HG02870 (cell line): ENCODE data around the gene SOWAHC.
A peak's percentile ranks its signal among the peaks of the same experiment; 100 is the strongest.
"Not testable (repeated sequence)": the region's sequence is repeated elsewhere in the genome, so short reads cannot be mapped to it uniquely, and the experiment has no call there.

ENCODE experiments used
- ATAC-seq: cut with Tn5 transposase; IDR thresholded peaks from one replicate; pipeline ENCODE4 v1.9.1; 2021; ENCODE audit warnings: mild to moderate bottlenecking, moderate library complexity; ENCODE audit not compliant: unreplicated experiment

The SOWAHC gene

DNA sequence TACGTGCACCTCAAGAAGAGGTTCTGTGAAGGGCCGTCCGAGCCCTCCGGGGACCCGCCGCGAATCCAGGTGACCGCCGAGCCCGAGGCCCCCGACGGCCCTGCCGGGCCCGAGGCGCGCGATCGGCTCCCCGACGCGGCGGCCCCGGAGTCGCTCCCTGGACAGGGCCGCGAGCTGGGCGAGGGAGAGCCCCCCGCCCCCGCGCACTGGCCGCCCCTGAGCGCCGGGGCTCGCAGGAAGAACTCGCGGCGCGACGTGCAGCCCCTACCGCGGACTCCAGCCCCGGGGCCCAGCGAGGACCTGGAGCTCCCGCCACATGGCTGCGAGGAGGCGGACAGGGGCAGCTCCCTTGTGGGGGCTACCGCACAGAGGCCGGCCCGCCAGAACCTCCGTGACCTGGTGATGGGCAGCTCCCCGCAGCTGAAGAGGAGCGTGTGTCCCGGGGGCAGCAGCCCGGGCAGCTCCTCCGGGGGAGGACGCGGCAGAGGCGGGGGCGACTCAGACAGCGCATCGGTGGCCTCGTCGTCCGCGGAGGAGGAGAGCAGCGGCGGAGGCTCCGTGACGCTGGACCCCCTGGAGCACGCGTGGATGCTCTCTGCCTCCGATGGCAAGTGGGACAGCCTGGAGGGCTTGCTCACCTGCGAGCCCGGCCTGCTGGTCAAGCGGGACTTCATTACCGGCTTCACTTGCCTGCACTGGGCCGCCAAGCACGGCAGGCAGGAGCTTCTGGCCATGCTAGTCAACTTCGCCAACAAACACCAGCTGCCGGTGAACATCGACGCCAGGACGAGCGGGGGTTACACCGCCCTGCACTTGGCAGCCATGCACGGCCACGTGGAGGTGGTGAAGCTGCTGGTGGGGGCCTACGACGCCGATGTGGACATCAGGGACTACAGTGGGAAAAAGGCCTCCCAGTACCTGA, 812 bp downstream of the SOWAHC start:
- ATAC-seq = no peak

DNA sequence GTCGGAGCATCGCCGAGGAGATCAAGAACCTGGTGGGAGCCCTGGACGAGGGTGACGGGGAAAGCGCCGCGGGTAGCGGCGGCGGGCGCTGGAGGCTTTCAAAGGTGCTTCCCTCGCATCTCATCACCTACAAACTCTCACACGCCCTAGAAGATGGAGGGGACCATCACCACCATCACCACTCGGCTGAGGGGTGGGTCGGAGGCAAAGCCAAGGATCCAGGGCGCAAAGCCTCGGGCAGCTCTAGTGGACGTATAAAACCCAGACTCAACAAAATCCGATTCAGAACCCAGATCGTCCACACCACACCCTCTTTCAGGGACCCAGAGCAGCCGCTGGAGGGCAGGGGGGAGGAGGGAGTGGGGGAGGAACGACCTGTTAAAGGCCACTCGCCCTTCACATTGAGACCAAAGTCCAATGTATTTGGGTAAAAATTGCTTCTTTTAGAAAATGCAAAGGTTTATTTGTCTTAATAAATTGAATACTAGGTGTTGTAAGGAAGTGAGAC, 1.5 kb downstream of the SOWAHC start:
- ATAC-seq = no peak

DNA sequence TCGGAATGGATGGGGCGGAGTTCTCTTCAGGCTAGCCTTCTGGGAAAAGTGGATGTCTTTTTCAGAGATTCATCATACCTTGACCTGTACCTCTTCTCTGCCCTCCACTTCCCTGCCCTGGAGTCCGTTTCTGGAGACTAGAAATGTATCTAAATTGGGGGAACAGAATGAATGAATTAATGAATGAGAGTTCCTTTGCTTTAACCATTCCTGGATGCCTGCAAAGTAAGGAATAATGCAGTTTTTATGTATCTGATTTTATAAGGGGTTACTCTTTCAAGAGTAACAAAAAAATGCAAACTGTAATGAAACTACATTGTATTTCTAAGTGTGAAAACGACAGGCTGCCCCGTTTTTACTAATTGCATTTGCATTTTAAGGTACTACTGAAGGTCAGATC, 2.0 kb downstream of the SOWAHC start:
- no peak for ATAC-seq

DNA sequence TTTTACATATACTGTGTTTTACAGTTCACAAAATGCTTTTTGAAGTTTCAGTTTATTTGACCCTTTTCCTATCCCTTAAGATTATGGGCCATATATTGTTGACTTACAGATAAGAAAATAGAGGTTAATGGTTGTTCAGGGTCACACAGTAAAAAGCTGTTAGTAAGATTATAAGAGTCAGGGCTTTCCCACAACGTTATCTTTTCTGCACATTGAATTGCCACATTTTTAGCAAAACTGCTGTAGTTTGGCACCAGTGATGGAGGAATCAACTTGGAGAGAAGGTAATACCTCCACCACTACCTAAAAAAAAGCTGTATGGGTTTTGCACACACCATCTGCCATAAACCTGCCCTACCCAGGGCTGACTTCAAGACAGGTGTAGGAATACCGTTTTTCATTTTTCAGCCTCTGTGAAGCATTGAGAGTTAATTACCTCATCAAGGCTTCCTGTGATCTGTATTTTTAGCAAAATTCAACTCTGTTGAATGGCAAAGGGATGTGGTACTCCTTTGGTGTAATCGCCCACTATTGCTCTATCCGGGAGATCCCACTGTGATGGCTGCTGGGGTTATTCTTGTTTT, 5.0 kb downstream of the SOWAHC start:
- ATAC-seq = no peak

DNA sequence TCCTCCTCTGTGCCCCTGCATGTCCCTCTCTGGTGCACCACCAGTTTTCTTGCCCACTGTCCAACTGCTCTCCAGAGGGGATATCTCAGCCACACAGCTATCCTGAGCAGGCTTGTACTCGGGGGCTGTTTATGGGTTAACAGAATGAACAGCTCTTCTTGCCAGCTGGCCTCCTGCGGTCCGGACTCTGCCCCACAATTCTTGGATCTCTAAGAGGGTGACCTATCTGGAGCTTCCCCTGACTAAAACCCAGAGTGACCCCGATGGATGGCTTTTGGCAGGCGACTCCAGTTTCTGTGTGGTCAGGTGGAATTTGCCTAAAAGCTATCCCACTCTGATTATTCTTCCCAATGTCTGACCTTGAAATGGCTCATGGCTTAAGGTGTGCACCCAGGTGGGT, 9.1 kb downstream of the SOWAHC start:
- no peak for ATAC-seq

DNA sequence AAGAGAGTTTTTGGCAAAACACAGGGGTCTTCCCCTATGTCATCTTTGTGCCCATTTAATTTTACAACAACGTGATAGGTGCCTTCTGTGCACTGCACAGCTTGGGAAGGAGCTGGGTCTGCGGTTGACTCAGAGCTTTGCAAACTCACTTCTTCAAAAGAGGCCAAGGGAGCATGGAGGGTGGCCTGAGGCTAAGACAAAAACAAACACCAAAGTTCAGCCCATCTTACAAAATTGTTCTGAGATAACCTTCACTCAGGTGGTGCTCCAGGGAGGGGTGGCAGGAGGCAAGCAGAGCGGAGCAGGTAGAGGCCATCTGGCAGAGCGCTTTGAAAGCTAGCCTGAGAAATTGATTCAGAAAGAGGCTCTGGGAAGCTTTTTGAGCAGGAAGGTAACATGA, 9.8 kb downstream of the SOWAHC start:
- ATAC-seq = no peak

DNA sequence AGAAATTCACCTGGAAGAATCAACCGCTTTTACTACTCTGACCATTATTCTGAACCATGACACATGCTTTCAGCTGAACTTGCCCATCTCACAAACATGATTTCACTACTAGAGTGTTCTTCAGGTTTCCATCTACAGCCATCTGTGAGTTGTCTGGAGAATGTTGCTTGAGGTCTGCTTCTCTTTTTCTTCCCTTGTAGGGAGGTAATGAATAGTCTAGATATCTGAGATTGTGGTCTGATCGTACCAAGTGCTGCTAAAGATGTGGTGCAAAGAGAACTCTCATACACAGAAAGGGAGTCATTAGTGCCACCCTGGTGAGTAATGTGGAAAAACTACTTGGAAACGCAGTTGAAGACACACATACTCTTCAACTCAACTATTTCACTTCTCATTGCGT, 10.2 kb downstream of the SOWAHC start:
- peak; percentile 44 for ATAC-seq

DNA sequence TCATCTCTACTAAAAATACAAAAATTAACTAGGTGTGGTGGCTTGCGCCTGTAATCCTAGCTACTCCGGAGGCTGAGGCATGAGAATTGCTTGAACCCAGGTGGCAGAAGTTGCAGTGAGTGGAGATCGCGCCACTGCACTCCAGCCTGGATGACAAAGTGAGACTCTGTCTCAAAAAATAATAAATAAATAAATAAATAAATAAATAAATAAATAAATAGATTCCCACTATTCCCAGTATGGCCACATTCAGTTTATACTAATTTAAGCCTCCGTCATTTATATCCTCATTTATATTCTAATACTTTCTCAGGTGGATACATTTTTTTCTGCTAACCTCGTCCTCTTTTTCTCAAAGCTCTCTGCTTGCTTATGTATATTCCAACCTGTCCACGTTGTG, 14.2 kb downstream of the SOWAHC start:
- ATAC-seq = not testable (repeated sequence)

DNA sequence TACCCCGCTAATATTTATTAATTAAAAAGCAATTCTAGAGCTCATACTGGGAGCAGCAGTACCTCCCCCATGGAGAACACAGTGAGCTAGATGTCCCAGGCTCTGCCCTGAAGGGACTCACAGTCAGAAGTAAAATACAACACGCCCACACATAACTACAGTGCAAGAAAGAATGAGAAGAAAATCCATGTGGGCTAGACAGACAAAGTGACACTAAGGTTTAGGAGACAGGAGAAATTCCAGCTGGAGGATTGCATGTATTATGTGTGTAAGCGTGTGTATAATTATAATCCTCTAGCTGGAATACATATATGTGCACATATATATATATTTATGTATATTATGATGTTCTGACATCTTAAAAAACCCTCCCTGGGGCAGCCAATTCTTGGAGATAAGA, 15.7 kb downstream of the SOWAHC start:
- no peak for ATAC-seq

DNA sequence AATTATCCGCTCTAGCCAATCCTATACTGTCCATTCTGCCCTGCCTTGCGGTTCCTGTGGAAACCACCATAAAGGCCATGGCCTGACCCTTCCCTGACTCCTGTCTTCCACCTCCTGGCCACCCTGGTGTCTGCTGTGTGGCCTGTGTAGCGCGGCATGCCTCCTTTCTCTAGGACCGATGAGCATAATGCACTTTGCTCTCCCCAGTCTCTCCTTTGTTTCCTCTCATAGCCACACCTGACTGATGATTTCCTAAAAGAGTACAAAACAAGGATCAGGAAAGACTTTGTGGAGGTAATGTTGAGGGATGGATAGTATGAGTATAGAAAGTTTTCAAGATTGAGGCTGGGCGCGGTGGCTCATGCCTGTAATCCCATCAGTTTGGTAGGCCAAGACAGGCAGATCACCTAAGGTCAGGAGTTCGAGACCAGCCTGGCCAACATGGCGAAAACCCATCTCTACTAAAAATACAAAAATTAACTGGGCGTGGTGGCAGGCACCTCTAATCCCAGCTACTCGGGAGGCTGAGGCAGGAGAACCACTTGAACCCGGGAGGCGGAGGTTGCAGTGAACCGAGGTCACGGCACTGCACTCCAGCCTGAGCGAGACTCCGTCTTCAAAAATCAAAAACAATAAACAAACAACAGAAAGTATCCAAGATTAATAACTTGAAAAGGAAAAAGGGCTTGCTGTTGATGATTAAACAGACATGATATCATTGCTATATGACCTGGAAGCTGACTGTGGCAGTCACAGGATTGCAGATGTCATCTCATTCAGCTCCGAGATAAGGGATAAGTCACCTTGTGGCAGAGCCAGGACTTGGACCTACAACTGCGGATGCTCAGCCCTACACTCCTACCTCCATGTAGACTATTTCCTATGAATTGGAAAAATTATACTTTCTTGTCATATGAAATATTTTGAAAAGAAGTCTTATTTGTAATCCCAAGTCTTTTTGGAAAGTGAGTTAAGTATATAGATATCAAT, 16.6 kb downstream of the SOWAHC start:
- ATAC-seq = no peak

DNA sequence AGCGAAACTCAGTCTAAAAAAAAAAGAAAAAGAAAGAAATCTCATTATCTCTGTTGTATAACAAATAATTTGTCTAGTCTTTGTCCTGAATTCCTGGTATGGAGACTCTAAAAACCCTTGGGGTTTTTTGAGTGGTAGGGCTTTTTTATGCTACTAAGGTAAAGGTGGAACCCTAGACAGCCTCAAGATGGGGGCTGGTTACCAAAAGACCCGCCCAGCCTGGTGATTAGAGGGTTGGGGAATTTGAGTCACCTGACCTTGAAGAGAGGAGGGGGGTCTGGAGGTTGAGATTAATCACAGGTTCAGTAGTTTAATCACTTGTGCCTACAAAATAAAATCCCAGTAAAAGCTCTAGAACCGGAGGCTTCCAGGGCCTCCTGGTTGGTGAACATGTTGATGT, 17.6 kb downstream of the SOWAHC start:
- no peak for ATAC-seq

DNA sequence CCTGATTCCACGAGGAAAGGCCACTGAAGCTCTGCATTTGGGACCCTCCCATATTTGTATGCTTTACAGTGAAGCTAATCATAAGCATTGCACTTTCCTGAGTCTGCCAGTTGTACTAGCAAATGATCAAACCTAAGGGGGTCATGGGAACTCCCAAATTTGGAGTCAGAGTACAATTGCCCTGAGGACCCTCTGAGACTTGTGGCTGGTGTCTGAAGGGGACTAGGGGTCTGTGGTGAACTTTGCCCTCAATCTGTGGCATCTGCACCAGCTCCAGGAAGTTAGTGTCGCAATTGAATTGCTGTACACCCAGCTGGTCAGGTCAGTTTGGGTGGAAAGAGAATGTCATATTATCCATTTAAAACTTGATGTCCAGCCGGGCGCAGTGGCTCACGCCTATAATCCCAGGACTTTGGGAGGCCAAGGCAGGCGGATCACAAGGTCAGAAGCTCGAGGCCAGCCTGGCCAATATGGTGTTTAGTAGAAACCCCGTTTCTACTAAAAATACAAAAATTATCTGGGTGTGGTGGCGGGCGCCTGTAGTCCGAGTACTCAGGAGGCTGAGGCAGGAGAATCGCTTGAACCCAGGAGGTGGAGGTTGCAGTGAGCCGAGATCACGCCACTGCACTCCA, 18.1 kb downstream of the SOWAHC start:
- no peak for ATAC-seq

DNA sequence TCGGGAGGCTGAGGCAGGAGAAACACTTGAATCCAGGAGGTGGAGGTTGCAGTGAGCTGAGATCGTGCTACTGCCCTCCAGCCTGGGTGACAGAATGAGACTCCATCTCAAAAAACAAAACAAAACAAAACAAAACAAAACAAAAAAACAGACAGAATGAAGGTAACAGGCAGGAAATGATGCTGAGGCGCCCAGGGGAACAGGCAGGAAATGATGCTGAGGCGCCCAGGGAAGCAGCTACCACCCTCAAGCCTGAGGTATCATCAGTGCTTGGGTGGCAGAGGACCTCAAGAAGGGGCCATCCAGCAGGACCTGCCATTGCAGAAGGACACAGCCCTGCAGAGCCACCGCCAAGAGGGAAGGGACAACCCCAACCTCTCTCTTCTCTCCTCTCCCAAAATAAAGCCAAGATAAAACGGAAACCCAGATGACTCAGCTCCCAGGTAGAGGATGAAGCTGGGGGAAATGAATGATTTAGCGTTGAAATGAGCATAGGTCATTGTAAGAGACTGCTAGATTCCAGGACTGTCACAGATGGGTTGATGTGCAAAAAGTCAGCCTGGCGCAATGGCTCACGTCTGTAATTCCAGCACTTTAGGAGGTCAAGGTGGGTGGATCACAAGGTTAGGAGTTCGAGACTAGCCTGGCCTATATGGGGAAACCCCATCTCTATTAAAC, 19.3 kb downstream of the SOWAHC start:
- no peak for ATAC-seq

DNA sequence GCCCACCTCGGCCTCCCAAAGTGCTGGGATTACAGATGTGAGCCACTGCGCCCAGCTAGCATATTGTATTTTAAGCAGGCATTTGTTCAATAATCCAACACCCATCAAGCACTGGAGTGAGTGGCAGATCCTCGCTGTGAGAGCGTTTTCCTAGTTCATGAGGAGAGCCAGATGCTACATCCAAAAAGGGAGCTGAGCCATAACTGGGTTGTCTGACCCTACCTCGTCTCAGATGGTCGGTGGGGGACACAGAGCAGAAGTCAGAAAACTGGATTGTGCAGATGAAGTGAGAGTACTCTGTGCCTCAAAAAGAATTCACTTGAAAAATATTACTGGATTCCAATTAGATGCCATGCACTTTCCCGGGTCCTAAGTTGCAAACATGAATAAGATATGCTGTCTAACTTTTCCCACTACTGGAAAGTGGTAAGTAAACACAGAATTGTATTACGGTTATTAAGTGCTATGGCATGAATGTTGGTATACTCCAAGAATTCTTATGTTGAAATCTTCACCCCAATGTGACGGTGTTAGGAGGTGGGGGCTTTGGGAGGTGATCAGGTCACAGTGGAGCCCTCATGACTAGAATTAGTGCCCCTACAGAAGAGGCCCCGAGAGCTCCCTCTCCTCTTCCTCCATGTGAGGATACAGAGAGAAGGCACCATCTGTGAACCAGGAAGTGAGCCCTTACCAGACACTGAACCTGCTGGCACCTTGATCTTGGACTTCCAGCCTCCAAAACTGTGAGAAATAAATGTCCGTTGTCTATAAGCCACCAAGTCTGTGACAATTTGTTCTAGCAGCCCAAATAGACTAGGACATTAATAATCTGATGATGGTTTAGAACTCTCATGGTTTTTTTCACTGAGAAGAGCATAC, 21.5 kb downstream of the SOWAHC start:
- no peak for ATAC-seq

DNA sequence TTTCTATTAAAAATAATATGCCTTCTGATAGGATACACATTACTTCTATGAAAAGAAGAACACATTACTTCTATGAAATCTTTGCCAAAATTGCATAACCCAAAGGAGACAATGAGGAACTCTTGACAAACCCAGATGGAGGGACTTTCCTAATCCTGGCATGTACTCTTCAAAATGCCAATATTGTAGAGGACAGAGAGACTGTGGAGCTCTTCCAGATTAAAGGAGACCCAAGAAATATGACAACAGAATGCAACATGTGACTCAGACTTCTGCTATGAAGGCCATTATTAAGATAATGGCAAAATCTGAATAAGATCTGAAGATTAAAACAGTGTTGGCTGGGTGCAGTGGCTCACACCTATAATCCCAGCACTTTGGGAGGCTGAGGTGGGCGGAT, 22.2 kb downstream of the SOWAHC start:
- ATAC-seq = no peak

DNA sequence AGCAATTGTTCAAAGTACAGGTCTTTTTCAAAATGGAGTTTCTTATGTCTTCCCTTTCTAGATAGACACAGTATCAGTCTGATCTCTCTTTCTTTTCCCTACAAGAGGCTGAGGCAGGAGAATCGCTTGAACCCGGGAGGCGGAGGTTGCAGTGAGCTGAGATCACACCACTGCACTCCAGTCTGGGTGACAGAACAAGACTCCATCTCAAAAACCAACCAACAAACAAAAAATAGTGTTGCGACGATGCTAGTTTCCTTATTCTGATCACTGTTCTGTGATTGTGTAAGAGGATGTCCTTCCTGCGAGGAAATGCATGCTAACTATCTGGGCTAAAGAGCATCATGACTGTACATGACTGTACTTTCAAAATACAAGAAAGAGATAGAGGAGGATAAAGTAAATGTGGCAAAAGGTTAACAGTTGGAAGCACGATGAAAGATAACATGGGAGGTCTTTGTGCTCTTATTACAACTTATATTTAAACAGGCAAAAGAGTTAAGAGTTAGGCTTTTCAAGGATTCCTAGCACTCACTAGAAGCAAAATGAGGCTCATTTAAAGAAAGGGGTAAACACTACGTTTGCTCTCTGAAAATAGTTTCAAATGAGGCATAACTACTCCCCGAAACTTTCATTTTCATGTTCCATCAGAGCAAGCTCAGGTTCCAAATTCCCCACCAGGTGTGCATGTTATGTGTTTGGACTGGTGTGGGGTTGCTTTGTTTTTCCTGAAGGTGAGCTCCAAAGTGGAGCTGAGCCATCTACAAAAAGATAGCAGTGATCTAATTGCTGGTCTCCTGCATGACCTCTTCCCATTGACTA, 23.8 kb downstream of the SOWAHC start:
- peak; percentile 78 for ATAC-seq

DNA sequence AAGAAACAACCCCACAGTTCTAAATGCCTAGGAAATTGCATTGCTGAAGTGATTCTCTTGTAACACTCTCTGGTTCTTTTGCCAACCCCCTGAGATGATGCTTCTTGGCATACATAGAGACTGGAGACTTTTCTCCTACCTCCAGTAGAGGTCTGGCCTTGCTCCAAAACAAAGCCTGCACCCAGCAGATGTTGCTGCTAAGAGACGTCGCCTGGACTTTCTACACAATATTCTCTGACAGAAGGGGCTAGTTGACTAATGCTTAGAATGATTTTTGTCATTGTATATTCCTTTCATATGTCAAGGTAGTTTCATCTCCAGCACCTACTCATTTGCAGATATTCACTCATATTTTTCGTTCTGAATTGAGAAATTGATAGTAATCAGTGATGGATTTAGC, 24.6 kb downstream of the SOWAHC start:
- ATAC-seq = peak; percentile 36

DNA sequence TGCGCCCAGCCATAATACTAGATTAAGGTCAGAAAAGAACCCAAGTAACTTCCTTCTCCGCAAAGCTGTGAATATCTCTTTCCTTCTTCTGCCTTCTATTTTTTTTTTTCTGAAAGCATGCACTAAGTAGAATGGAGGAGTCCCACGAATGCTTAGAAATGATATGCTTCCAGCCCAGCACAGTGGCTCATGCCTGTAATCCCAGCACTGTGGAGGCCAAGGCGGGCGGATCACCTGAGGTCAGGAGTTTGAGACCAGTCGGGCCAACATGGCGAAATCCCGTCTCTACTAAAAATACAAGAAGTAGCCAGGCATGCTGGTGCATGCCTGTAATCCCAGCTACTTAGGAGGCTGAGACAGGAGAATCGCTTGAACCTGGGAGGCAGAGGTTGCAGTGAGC, 25.8 kb downstream of the SOWAHC start:
- not testable (repeated sequence) for ATAC-seq
